ENCODE data around the gene BAMBI. TPM values are rescaled to one million over a fixed set of nuclear protein-coding genes. Genes with fewer than 3 reads are reported as not detected.

The BAMBI gene
- polyA plus RNA-seq, 1 donor: 45.1 TPM

- no peak for DNase-seq
Measured at GRCh38 chr10:28698075-28698474, 20.8 kb downstream of the BAMBI start.

- no peak for DNase-seq
Measured at GRCh38 chr10:28704464-28705161, 27.3 kb downstream of the BAMBI start.

DNA sequence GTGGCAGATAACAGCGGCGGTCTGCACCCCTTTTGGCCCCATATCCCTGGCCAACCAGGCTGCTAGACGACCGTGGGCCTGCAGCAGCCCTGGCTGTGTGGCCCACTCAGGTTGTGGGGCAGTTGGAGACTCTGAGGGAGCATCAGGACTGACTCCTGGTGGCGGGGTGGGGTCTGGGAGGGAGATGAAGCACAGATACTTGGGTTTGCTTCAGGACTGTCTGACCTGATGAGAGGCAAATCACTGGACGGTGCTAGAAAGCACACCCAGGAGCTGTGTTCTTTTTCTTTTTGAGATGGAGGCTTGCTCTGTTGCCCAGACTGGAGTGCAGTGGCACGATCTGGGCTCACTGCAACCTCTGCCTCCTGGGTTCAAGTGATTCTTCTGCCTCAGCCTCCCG, 28.2 kb downstream of the BAMBI start:
- DNase-seq: no peak

GRCh38 chr10:28709001-28709710, 31.8 kb downstream of the BAMBI start:
- DNase-seq: no peak

DNA sequence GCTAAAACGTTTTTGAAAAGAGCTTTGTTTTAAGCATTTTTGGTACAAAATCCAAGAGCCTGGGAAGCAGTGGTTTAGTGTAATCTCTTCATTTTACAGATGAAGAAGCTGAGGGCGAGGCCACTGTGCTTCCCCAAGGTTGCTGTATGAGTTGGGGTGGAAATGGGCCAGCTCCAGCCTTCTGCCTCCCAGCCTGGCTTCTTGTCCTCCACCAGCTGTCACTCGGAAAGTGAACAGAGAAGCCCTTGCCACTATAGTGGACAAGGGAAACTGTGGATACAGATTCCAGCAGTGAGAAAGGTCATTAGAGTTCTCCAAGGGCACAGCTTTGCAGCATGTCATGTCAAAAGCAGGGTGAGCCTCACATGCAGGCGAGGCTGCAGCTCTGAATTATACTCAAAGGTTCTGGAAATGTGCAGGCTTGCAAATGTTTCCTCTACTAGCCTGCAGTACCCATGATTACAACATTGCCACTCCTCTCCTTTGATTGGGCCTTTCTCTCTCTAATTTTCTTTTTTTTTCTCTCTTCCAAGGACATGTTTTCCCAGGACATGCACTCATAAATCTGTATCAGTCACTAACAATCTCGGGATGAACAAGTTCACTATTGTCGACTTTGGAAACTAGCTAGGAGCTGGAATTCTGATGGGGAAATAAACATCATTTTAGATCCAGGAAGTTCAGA, 33.0 kb downstream of the BAMBI start:
- DNase-seq: no peak

DNA sequence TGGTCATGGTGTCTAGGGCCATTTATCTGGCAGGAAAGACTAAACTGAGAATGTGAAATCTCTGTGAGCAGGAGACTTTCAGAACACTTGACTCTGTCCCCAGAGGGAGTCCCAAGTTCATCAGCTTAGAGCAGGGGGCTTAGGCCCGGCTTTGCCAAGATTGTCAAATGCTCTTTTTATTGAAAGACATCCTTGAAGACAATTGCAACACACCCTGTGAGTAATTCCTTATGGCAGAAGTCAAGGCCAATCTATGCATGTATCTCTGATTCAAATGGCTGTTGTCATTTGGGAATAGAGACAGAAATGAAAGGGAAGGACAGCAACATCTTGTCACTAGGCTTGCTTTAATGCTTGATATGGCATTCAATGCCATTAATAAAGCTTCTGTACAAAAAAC, 33.7 kb downstream of the BAMBI start:
- DNase-seq: no peak

- no peak for DNase-seq
Measured at GRCh38 chr10:28711776-28712175, 34.5 kb downstream of the BAMBI start.

DNA sequence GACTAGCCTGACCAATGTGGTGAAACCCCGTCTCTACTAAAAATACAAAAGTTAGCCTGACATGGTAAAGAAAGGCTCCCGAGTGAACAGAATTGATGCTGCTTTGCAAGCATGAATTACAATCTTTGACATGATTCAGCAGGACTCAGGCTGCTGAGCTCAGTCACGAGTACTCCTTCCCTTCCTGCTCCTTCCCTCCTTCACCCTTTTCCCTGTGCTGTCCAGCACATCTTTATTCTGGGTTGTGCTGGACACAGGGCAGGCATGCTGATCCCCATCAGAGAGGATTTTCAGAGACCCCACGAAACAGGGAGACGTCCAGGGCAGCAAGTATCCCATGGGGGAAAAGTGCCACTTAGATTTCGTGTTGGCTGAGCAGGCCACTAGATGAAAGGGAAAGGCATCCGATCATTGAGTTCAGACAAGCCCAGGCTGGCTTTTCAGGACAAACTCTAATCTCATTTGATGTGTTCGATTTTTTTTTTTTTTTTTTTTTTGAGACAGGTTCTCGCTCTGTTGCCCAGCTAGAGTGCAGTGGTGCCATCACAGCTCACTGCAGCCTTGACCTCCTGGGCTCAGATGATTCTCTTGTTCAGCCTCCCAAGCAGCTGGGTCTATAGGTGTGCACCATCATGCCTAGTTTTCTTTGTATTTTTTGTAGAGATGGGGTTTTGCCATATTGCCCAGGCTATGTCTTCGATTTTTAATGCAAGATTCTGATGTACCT, 36.5 kb downstream of the BAMBI start:
- no peak for DNase-seq

GRCh38 chr10:28714401-28715053, 37.2 kb downstream of the BAMBI start:
- no peak for DNase-seq

DNA sequence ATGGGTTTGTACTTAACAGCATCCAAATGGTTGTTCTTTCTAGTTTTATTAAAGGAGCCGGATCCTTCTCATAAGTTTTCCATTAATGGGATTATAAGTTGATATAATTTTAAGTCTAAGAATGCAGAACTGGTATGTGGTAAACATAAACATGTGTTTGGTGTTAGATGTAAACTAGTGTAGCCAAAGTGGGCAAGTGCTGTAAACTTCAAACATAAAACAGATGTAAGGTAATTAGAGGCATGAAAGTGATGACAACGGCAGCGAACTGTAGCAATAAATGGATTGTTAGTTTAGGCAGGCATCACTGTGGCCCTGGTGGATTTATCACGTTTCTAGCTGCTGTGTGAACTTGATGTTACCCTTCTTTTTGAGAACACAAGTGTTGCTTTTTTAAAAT, 37.9 kb downstream of the BAMBI start:
- no peak for DNase-seq

DNA sequence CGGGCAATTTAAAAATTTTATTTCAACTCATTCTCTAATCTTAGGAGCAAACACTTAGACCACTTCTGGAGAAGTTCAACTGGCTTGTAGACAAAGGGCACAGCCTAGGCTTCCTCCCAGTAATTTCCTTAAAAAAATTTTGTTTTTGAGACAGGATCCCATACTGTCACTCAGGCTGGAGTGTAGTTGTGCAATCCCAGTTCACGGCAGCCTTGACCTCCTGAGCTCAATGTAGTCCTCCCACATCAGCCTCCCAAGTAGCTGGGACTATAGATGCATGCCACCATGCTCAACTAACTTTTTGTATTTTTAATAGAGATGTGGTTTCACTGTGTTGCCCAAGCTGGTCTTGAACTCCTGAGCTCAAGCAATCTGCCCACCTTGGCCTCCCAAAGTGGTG, 38.4 kb downstream of the BAMBI start:
- no peak for DNase-seq

- no peak for DNase-seq
Measured at GRCh38 chr10:28716748-28717147, 39.4 kb downstream of the BAMBI start.

DNA sequence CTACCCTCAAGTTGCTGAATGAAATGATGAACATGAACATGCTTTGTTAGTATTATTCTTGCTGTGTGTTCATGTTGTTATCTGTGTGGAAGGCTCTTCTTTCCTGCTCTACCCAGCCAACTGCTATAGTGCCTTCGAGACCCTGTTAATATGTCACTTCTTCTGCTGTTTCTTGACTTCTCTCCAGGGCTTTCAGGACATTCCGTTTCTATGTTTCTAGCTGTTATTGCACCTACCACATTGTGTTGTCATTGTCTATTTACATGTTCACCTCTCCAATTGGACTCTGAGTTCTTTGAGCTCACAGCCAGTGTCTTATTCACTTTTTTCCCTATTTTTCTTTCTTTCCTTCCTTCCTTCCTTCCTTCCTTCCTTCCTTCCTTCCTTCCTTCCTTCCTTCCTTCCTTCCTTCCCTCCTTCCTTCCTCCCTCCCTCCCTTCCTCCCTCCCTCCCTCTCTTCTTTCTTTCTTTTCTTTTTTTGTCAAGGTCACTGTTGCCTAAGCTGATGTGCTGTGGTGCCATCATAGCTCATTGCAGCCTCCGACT, 40.4 kb downstream of the BAMBI start:
- DNase-seq: no peak

DNA sequence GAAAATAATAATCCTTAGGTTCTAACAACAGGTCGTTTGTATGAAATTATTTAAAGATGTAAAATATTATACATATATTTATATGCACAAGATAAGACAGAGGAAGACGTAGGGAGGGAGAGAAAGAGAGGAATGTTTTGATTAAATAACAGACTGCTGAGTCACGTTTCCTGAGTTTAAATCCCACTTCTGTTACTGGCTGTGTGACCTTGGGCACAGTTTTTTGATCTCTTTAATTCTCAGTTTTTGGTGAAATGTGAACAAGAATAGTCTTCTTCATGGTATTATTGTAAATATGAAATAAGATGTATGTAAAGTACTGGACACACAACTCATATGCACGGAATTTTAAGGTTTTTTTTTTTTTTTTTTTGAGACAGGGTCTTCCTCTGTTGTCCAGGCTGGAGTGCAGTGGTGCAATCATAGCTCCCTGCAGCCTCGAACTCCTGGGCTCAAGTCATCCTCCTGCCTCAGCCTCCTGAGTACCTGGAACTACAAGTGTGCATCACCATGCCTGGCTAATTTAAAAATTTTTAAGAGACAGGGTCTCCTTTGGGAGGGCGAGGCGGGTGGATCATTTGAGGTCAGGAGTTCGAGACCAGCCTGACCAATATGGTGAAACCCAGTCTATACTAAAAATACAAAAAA, 42.6 kb downstream of the BAMBI start:
- DNase-seq: no peak

DNA sequence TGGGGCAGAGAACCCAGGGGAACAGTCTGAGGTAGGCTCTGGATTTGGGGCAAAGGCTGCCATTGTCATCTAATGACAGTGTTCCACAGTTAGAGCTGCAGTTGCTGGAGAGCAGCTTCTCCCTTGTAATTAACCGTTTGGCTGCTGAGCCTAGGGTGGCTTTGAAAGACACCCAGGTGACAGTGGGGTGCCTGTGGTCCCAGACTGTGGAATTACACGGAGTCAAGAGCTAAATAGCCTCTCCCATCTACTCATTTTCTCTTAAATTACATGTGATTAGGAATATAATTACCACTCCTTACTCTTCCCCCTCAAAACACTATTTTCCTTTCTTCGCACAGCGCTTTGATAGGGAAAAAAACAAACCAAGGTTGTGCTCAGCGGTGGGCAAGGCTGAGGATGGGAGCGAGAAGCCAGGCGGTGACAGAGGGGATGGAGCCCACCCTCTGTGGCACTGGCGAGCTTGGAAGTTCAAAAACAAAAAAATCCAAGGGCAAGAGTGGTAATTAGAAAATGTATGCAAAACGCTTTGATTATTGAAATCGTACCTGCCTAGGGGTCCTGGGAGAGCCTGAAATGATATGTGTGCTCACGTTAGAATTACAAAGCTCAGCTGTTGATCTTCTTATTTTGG, 44.1 kb downstream of the BAMBI start:
- no peak for DNase-seq

DNA sequence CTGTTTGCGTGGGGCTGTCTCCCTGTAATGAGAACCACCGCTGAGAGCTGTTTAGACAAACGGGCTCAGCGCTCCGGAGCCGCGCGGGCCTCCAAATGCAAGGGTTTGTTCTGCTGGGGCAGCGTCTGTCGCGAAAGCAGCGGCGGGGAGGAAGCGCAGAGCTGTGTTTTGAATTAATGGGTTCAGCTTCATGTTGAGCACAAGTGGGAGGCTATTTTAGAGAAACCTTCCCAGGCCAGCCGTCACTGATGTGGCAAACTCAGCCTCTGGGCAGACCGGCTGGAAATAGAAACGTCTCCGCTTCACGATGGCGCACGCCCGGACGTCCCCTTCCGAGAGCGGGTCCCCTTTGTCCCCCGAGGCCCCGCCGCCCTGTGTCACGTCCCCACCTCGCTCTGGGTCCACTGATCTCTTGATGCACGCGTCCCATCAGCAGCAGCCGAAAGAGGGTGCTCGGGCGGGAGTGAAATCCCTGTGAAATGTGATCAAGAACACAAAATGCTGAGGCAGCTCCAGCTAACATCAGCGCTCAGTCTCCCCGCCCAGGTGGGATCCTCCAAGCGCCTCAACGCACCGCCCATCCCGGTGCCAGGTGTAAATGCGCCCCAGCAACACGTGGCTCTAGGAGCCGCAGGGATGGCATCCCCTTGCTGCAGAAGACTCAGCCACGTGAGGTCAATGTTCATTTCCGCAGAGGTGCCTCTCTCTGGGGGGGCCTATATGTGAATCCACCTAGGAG, 44.9 kb downstream of the BAMBI start:
- peak; percentile 35 for DNase-seq

- DNase-seq: no peak
Measured at GRCh38 chr10:28728366-28728765, 51.0 kb downstream of the BAMBI start.

DNA sequence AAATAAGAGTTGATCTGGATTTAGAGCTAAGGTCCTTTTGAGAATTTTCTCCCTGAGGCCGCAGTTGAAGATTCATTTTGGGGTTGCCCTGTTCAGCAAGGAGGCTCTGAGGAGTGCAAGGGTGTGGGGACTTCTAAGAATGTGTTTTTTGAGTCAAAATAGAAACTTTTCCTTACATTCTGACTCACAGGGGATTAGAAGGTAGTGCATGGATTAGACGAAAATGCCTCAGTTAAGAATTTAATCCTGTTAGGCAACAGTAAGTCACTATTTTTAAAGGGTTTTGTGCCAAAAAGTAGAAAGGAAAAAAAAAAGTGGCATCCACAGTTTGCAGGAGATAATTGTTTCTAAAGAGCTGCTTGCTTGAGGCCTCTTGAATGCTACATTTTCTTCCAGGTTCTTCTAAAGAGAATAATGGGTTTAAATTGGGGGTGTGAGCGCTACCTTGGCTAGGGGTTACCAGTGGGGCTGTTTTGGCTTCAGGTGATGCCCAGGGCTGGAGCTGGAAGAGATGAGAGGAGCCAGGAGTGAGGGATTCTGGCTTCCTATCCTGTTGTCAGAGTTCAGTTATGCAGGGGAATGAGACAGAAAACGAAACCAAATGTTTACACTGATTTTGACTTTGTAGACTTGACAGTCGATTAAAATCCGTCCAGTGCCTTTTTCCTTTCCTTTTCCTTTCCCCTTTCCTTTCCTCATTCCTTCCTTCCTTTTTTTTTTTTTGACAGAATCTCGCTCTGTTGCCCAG, 52.9 kb downstream of the BAMBI start:
- no peak for DNase-seq

DNA sequence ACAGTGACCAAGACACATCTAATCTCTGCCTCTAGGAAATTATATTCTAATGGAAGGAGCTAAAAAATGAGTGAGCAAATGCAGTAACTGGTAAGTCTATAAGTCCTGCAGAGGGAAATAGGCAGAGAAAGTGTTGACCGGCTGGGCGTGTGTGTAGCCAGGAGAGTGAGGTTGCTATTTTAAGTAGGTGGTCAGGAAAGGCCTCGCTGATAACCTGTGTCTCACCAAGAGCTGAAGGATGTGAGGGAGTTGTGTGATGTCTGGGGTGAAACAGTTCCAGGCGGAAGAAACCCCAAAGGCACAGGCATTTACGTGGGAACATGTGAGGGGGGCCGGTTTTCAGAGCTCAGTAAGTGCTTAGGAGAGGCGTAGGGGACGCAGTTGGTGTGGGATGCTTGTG, 54.8 kb downstream of the BAMBI start:
- DNase-seq: no peak
